Tibial nerve (tissue), 4 donors: ENCODE data around the gene CEACAM7. TPM values are rescaled to one million over a fixed set of nuclear protein-coding genes. Genes with fewer than 3 reads are reported as not detected.
"Not testable (repeated sequence)": the region's sequence is repeated elsewhere in the genome, so short reads cannot be mapped to it uniquely, and the experiment has no call there.

ENCODE experiments used
- DNase-seq, 2 donors: peaks; one replicate each; pipeline ENCODE4 v3.0.0-alpha.2; 2019; ENCODE audit warnings: low spot score in 2 of 2
- H3K27ac ChIP-seq, 4 donors: fragments of 200-600 bp; sonication (generic) in 3 of 4; one replicate each; pipeline ENCODE4 v1.5.1; 2017 to 2019; ENCODE audit warnings: mild to moderate bottlenecking in 1 of 4
- H3K27me3 ChIP-seq, 2 donors: fragments of 200-600 bp; sonication (generic) in 1 of 2; one replicate each; pipeline versions ENCODE4 v1.5.1 to v1.6.0; 2017 to 2019
- H3K36me3 ChIP-seq, 3 donors: fragments of 200-600 bp; sonication (generic); one replicate each; pipeline ENCODE4 v1.5.1; 2018 to 2019
- H3K4me1 ChIP-seq, 4 donors: fragments of 200-600 bp; sonication (generic) in 3 of 4; one replicate each; pipeline ENCODE4 v1.5.1; 2017 to 2019
- H3K4me3 ChIP-seq, 4 donors: fragments of 200-600 bp; sonication (generic) in 3 of 4; one replicate each; pipeline ENCODE4 v1.5.1; 2017 to 2019; ENCODE audit warnings: mild to moderate bottlenecking in 1 of 4, moderate library complexity in 1 of 4
- H3K9me3 ChIP-seq, 4 donors: fragments of 200-600 bp; sonication (generic) in 3 of 4; one replicate each; pipeline ENCODE4 v1.5.1; 2017 to 2019
- EP300 ChIP-seq, 2 donors: sonication (generic); formaldehyde crosslinking; IDR thresholded peaks; one replicate each; pipeline ENCODE4 v1.6.1; 2017; ENCODE audit warnings: antibody characterized with exemption in 2 of 2, mild to moderate bottlenecking in 1 of 2
- POLR2A ChIP-seq, 2 donors: fragments of 450-650 bp; IDR thresholded peaks; one replicate each; pipeline ENCODE4 v1.6.1; 2017; ENCODE audit warnings: antibody characterized with exemption in 2 of 2, mild to moderate bottlenecking in 2 of 2, moderate library complexity in 2 of 2
- WGBS, 2 donors: methylation state at CpG; one replicate each; pipeline ENCODE4 v1.1.5; 2018; 5-methylcytosine and 5-hydroxymethylcytosine counted together
- total RNA-seq, 4 donors: library from RNA; depleted of rRNA; stranded (reverse); fragments of >200 nt; gene quantifications; one replicate each; pipeline ENCODE4 v1.1.0, GENCODE V29; 2016
- TF ChIP-seq, protein P1 (sequence below), 5 experiments: fragments of 200-600 bp in 3 of 5; fragments of 450-650 bp in 2 of 5; sonication (generic) in 3 of 5; IDR thresholded peaks; one replicate each; pipeline ENCODE4 v1.5.1; 2016 to 2019; ENCODE audit warnings: antibody characterized with exemption in 5 of 5, mild to moderate bottlenecking in 3 of 5, moderate library complexity in 2 of 5

Gene CEACAM7
- total RNA-seq, 4 donors from 2014 or later: not detected

DNA sequence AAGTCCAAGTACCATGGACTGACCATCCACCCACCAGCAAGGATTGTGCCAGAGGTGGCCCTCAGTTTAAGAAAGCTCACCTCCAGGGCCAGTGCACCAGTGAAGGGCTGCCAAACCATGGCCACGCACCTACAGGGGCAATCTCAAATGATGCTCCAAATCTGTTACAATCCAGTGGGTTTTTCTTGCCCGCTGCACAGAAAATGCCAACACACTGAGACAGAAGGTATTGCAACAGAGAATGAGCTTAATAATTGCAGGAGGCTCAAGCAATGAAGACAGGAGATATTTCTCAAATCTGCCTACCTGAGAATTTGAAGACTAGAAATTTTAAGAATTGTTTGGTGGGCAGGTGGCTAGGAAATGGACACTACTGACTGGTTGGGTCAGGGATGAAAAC is 22.0 kb downstream of the CEACAM7 start:
- H3K4me3 ChIP-seq: no peak overlapping the region
- no peaks in the 10 kb centered on the region for H3K27me3 ChIP-seq
- no peak for DNase-seq
- H3K9me3 ChIP-seq: peaks cover 0 to 46% (median 7%) of the 10 kb centered on the region in 4 donors
- TF ChIP-seq, protein P1, sequence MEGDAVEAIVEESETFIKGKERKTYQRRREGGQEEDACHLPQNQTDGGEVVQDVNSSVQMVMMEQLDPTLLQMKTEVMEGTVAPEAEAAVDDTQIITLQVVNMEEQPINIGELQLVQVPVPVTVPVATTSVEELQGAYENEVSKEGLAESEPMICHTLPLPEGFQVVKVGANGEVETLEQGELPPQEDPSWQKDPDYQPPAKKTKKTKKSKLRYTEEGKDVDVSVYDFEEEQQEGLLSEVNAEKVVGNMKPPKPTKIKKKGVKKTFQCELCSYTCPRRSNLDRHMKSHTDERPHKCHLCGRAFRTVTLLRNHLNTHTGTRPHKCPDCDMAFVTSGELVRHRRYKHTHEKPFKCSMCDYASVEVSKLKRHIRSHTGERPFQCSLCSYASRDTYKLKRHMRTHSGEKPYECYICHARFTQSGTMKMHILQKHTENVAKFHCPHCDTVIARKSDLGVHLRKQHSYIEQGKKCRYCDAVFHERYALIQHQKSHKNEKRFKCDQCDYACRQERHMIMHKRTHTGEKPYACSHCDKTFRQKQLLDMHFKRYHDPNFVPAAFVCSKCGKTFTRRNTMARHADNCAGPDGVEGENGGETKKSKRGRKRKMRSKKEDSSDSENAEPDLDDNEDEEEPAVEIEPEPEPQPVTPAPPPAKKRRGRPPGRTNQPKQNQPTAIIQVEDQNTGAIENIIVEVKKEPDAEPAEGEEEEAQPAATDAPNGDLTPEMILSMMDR (IDR thresholded peaks at IDR 0.05): no peak
- TF ChIP-seq EP300 (IDR thresholded peaks at IDR 0.05) (no peak), POLR2A (IDR thresholded peaks at IDR 0.05) (no peak)
- WGBS, 2 donors: 75 to 77% methylated on average over 2 of the region's 2 CpGs
- H3K27ac ChIP-seq: no peak overlapping the region
- H3K36me3 ChIP-seq: no peaks in the 10 kb centered on the region
- no peaks in the 10 kb centered on the region for H3K4me1 ChIP-seq

DNA sequence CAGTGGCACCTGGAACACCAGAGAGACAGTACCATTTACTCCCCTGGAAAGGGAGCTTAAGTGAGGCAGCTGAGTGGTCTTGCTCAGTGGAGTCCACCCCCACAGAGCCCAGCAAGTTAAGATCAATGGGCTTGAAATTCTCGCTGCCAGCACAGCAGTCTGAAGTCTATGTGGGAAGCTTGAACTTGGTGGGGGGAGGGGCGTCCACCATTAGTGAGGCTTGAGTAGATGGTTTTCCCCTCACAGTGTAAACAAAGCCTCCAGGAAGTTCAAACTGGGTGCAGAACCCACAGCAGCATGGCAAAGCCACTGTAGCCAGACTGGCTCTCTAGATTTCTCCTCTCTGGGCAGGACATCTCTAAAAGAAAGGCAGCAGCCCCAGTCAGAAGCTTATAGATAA is 30.9 kb downstream of the CEACAM7 start:
- TF ChIP-seq, protein P1 (IDR thresholded peaks at IDR 0.05): no peak
- no peak for TF ChIP-seq POLR2A (IDR thresholded peaks at IDR 0.05)
- Histone ChIP-seq H3K4me3 (no peak overlapping the region), H3K9me3 (peaks cover 0 to 23% (median 0%) of the 10 kb centered on the region in 4 donors), H3K36me3 (no peaks in the 10 kb centered on the region), H3K4me1 (no peaks in the 10 kb centered on the region), H3K27ac (no peak overlapping the region), H3K27me3 (no peaks in the 10 kb centered on the region)
- no peak for DNase-seq
- 36 to 50% methylated on average over 2 of the region's 2 CpGs for WGBS, 2 donors

DNA sequence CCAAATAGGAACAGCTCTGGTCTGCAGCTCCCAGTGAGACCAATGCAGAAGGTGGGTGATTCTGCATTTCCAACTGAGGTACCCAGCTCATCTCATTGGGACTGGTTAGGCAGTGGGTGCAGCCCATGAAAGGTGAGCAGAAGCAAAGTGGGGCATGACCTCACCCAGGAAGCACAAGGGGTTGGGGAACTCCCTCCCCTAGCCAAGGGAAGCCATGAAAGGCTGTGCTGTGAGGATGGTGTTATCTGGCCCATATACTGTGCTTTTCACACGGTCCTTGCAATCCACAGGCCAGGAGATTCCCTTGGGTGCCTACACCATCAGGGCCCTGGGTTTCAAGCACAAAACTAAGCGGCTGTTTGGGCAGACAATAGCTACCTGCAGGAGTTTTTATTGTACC is 31.3 kb downstream of the CEACAM7 start:
- not testable (repeated sequence) for H3K27ac ChIP-seq, H3K27me3 ChIP-seq, H3K36me3 ChIP-seq, DNase-seq, H3K4me3 ChIP-seq, H3K4me1 ChIP-seq
- H3K9me3 ChIP-seq: peaks cover 0 to 21% (median 0%) of the 10 kb centered on the region in 4 donors
- 59 to 68% methylated on average over 2 of the region's 2 CpGs for WGBS, 2 donors

DNA sequence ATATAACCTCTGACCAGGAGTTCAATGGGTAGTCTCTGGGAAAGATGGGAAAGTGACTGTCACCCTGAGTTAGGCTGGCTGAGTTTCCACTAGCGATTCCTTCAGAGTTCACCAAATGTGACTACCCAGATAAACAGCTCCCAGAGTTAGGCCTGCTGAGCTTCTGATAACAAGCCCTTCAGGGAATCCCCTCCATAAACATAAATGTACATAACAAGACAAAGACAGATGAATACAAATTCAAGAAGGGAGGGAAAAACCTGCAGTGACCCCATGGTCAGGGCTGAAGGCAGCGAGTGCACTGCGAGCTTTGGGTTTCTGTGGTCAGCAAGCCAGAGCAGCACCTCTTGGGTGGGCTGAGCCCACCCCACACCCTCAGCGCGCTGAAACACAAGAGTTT is 35.8 kb downstream of the CEACAM7 start:
- TF ChIP-seq, protein P1 (IDR thresholded peaks at IDR 0.05): no peak
- TF ChIP-seq POLR2A (IDR thresholded peaks at IDR 0.05) (no peak), EP300 (IDR thresholded peaks at IDR 0.05) (no peak)
- H3K4me1 ChIP-seq: no peaks in the 10 kb centered on the region
- peaks cover 0 to 21% (median 0%) of the 10 kb centered on the region in 4 donors for H3K9me3 ChIP-seq
- H3K27ac ChIP-seq: no peak overlapping the region
- no peaks in the 10 kb centered on the region for H3K27me3 ChIP-seq
- H3K36me3 ChIP-seq: no peaks in the 10 kb centered on the region
- H3K4me3 ChIP-seq: no peak overlapping the region
- WGBS, 2 donors: 69 to 77% methylated on average over 5 of the region's 5 CpGs
- DNase-seq: no peak

DNA sequence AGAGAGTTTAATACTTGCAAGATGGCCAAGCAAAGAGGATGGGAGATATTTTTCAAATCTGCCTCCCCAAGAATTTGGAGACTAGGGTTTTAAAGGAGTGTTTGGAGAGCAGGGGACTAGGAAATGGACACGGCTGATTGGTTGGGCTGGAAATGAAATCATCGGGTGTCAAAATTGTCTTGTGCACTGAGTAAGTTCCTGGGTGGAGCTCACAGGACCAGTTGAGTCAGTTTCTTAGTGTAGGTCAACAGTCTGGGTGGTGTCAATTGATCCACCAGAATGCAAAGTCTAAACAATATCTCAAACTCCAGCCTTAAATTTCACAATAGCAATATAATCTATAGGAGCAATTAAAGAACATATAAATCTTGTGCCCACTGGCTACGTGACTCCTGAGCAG is 38.2 kb downstream of the CEACAM7 start:
- 68 to 71% methylated on average over 3 of the region's 3 CpGs for WGBS, 2 donors
- no peak for DNase-seq
- TF ChIP-seq, protein P1 (IDR thresholded peaks at IDR 0.05): no peak
- no peak for TF ChIP-seq POLR2A (IDR thresholded peaks at IDR 0.05)
- no peak for TF ChIP-seq EP300 (IDR thresholded peaks at IDR 0.05)
- Histone ChIP-seq H3K36me3 (no peaks in the 10 kb centered on the region), H3K27me3 (no peaks in the 10 kb centered on the region), H3K4me3 (no peak overlapping the region), H3K9me3 (peaks cover 0 to 20% (median 0%) of the 10 kb centered on the region in 4 donors), H3K27ac (no peak overlapping the region), H3K4me1 (no peaks in the 10 kb centered on the region)

DNA sequence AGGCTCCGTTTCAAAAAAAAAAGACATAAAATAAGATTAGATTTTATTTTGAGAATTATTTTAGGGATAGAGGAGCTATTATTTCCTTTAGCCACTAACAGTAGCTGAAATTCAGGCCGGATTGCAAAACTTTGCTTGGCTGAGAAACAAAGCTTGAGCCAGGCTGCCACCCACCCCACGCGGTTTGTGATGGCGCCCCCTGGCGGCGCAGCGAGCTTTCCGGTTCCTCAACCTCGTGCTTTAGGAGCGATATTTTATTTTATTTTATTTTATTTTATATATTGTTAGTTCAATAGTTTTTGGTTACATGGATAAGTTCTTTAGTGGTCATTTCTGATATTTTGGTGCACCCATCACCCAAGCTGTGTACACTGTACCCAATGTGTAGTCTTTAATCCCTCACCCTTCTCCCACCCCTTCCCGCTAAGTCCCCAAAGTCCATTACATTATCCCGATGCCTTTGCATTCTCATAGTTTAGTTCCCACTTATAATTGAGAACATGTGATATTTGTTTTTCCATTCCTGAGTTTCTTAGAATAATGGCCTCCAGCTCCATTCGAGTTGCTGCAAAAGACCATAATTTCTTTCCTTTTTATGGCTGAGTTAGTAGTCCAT is 41.4 kb downstream of the CEACAM7 start:
- no peak overlapping the region for H3K4me3 ChIP-seq
- no peaks in the 10 kb centered on the region for H3K4me1 ChIP-seq
- TF ChIP-seq, protein P1 (IDR thresholded peaks at IDR 0.05): peak in 1 of 5 experiments; percentile 15
- TF ChIP-seq POLR2A (IDR thresholded peaks at IDR 0.05) (no peak), EP300 (IDR thresholded peaks at IDR 0.05) (no peak)
- no peaks in the 10 kb centered on the region for H3K9me3 ChIP-seq
- no peak for DNase-seq
- no peaks in the 10 kb centered on the region for H3K27me3 ChIP-seq
- 40% methylated on average over 14 of the region's 14 CpGs for WGBS, 2 donors
- H3K27ac ChIP-seq: no peak overlapping the region
- H3K36me3 ChIP-seq: no peaks in the 10 kb centered on the region
